Osteoblast (primary cell): Measurements from ENCODE around the gene GRIA4. TPM values are rescaled to one million over a fixed set of nuclear protein-coding genes. Genes with fewer than 3 reads are reported as not detected.

ENCODE experiments used
- DNase-seq: peaks from one replicate; pipeline ENCODE4 v3.0.0; 2011; ENCODE audit warnings: low spot score, mixed read lengths; ENCODE audit not compliant: insufficient read length; ENCODE audit errors: missing footprints
- H2AFZ ChIP-seq: 2 replicates; pipeline ENCODE4 v1.6.0; 2011; ENCODE audit warnings: mild to moderate bottlenecking, low read length
- H3K27ac ChIP-seq: 2 replicates; pipeline ENCODE4 v1.5.1; 2011; ENCODE audit warnings: mild to moderate bottlenecking, low read depth, low read length, moderate library complexity
- H3K27me3 ChIP-seq: 2 replicates; pipeline ENCODE4 v1.6.0; 2012; ENCODE audit warnings: mild to moderate bottlenecking, control low read depth, inconsistent platforms, low read length, moderate library complexity; ENCODE audit not compliant: insufficient read depth
- H3K36me3 ChIP-seq: 2 replicates; pipeline ENCODE4 v1.5.1; 2011; ENCODE audit warnings: mild to moderate bottlenecking, low read length, control low read depth, moderate library complexity; ENCODE audit not compliant: insufficient read depth
- H3K4me1 ChIP-seq: 2 replicates; pipeline ENCODE4 v1.5.1; 2011; ENCODE audit warnings: mild to moderate bottlenecking, low read length, control low read depth, moderate library complexity; ENCODE audit not compliant: insufficient read depth
- H3K4me2 ChIP-seq: 2 replicates; pipeline ENCODE4 v1.6.0; 2011; ENCODE audit warnings: mild to moderate bottlenecking, low read length; ENCODE audit not compliant: insufficient read depth
- H3K4me3 ChIP-seq: fragments of 200-600 bp; sonication (generic); 3 replicates; pipeline ENCODE4 v1.5.1; 2012; ENCODE audit warnings: mild to moderate bottlenecking, low read length, inconsistent platforms; ENCODE audit not compliant: insufficient read depth
- H3K79me2 ChIP-seq: 2 replicates; pipeline ENCODE4 v1.6.0; 2012; ENCODE audit warnings: mild to moderate bottlenecking, low read length, control low read depth, inconsistent platforms; ENCODE audit not compliant: insufficient read depth
- H3K9me3 ChIP-seq: 2 replicates; pipeline ENCODE4 v1.5.1; 2011; ENCODE audit warnings: low read depth, low read length, control low read depth
- H4K20me1 ChIP-seq: 2 replicates; pipeline ENCODE4 v1.6.0; 2012; ENCODE audit warnings: mild to moderate bottlenecking, low read length, control low read depth; ENCODE audit not compliant: insufficient read depth
- total RNA-seq: library from RNA; depleted of rRNA; stranded (reverse); fragments of >200 nt; gene quantifications from 2 replicates; pipeline ENCODE4 v1.2.3, GENCODE V29; 2012
- TF ChIP-seq, protein P1 (sequence below): IDR thresholded peaks from 2 replicates; pipeline ENCODE4 v1.5.1; 2011; ENCODE audit warnings: mild to moderate bottlenecking, low read depth, low read length, moderate library complexity; ENCODE audit errors: extremely low read depth

The GRIA4 gene
- total RNA-seq, 1 donor: not detected

DNA sequence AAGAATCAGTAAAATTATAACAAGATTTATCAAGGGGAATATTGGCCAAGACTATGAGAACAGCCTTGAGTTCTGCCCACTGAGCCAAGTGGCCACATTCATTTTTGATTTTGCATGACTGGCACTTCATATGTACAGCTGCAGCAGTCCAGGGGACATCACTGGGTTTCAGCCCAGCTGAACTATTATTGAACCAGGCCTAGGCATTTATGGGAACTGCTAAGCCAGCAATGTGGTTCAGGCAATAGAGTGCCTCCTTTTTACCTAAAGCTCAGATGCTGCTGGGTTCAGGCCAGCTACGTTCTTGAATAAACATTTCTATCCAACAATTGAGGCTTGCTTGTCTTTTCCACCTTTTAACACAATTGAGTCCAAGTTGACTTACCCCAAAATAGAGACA, 215.3 kb downstream of the GRIA4 start:
- DNase-seq: no peak
- Histone ChIP-seq H3K4me3 (no peak overlapping the region), H3K27me3 (no peaks in the 10 kb centered on the region)

GRCh38 chr11:105827906-105828305, 218.0 kb downstream of the GRIA4 start:
- Histone ChIP-seq H4K20me1 (no peaks in the 10 kb centered on the region), H3K27me3 (no peaks in the 10 kb centered on the region), H3K27ac (no peak overlapping the region), H3K9me3 (no peaks in the 10 kb centered on the region), H3K79me2 (no peaks in the 10 kb centered on the region), H3K4me1 (no peaks in the 10 kb centered on the region), H3K4me2 (no peak overlapping the region), H2AFZ (no peak overlapping the region), H3K4me3 (no peak overlapping the region), H3K36me3 (no peaks in the 10 kb centered on the region)
- TF ChIP-seq, protein P1, sequence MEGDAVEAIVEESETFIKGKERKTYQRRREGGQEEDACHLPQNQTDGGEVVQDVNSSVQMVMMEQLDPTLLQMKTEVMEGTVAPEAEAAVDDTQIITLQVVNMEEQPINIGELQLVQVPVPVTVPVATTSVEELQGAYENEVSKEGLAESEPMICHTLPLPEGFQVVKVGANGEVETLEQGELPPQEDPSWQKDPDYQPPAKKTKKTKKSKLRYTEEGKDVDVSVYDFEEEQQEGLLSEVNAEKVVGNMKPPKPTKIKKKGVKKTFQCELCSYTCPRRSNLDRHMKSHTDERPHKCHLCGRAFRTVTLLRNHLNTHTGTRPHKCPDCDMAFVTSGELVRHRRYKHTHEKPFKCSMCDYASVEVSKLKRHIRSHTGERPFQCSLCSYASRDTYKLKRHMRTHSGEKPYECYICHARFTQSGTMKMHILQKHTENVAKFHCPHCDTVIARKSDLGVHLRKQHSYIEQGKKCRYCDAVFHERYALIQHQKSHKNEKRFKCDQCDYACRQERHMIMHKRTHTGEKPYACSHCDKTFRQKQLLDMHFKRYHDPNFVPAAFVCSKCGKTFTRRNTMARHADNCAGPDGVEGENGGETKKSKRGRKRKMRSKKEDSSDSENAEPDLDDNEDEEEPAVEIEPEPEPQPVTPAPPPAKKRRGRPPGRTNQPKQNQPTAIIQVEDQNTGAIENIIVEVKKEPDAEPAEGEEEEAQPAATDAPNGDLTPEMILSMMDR: no peak
- no peak for DNase-seq

More for the DNA sequence above, 215.3 kb downstream of the GRIA4 start:
- H3K4me2 ChIP-seq: no peak overlapping the region
- H3K27ac ChIP-seq: no peak overlapping the region
- H3K4me1 ChIP-seq: no peaks in the 10 kb centered on the region
- TF ChIP-seq, protein P1: no peak
- H3K36me3 ChIP-seq: no peaks in the 10 kb centered on the region
- no peaks in the 10 kb centered on the region for H3K9me3 ChIP-seq
- no peaks in the 10 kb centered on the region for H4K20me1 ChIP-seq
- H3K79me2 ChIP-seq: no peaks in the 10 kb centered on the region
- H2AFZ ChIP-seq: no peak overlapping the region

DNA sequence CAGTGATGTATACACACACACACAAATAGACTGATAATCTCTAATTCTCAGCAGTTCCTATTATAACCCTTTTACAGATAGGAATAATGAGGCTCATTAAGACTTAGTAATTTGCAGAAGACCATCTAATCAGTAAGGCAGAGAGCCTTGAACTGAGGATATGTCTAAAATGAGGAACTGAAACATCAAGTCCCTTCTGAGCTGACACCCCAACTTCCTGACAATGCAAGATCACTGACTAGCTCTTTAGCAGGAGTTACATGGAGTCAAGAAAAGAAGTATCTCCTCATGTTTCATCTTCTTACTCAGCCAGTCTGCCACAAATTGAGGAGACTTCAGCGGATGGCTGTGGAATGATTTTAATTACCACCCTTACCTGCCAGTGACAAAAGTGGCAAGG, 219.2 kb downstream of the GRIA4 start:
- Histone ChIP-seq H3K79me2 (no peaks in the 10 kb centered on the region), H4K20me1 (no peaks in the 10 kb centered on the region), H3K4me2 (no peak overlapping the region), H3K4me1 (no peaks in the 10 kb centered on the region), H2AFZ (no peak overlapping the region), H3K27me3 (no peaks in the 10 kb centered on the region), H3K36me3 (no peaks in the 10 kb centered on the region), H3K4me3 (no peak overlapping the region), H3K27ac (no peak overlapping the region), H3K9me3 (no peaks in the 10 kb centered on the region)
- TF ChIP-seq, protein P1: no peak
- DNase-seq: no peak

GRCh38 chr11:105834461-105834860, 224.6 kb downstream of the GRIA4 start:
- Histone ChIP-seq H3K36me3 (no peaks in the 10 kb centered on the region), H4K20me1 (no peaks in the 10 kb centered on the region), H2AFZ (no peak overlapping the region), H3K79me2 (no peaks in the 10 kb centered on the region), H3K9me3 (no peaks in the 10 kb centered on the region), H3K4me2 (no peak overlapping the region), H3K4me1 (no peaks in the 10 kb centered on the region), H3K27ac (no peak overlapping the region), H3K4me3 (no peak overlapping the region), H3K27me3 (no peaks in the 10 kb centered on the region)
- no peak for DNase-seq
- TF ChIP-seq, protein P1: no peak
